ENCODE results near the gene PACS1. TPM values are rescaled to one million over a fixed set of nuclear protein-coding genes. Genes with fewer than 3 reads are reported as not detected.

PACS1 gene
- total RNA-seq, 3 donors from 2014 or later: 14.4 to 44.9 (median 18.9) TPM

GRCh38 chr11:66068923-66069714, 953 bp upstream of the PACS1 start:
- Histone ChIP-seq H3K36me3 (ENCODE audit: low read depth) (no peaks in the 10 kb centered on the region), H3K9me3 (no peaks in the 10 kb centered on the region), H3K4me3 (no peak overlapping the region), H3K4me1 (ENCODE audit: low read depth) (peaks cover 3% of the 10 kb centered on the region)
- no peak for TF ChIP-seq CTCF (IDR thresholded peaks at IDR 0.05)
- ATAC-seq (peak; percentile 27), DNase-seq (peak in 2 of 3 donors; percentile 48)
- intact Hi-C loops (cut with DNase I, micrococcal nuclease): no loop called here

- ATAC-seq (peak; percentile 40), DNase-seq (peak; percentile 39 to 79 (median 66))
- no peaks in the 10 kb centered on the region for H3K36me3 ChIP-seq (ENCODE audit: low read depth)
- intact Hi-C loops (cut with DNase I, micrococcal nuclease): no loop called here
- peaks cover 3% of the 10 kb centered on the region for H3K4me1 ChIP-seq (ENCODE audit: low read depth)
- TF ChIP-seq CTCF (IDR thresholded peaks at IDR 0.05): no peak
- no peaks in the 10 kb centered on the region for H3K9me3 ChIP-seq
- H3K4me3 ChIP-seq: peak overlapping the region; percentile 56
Measured at GRCh38 chr11:66070604-66071380, 720 bp downstream of the PACS1 start.

DNA sequence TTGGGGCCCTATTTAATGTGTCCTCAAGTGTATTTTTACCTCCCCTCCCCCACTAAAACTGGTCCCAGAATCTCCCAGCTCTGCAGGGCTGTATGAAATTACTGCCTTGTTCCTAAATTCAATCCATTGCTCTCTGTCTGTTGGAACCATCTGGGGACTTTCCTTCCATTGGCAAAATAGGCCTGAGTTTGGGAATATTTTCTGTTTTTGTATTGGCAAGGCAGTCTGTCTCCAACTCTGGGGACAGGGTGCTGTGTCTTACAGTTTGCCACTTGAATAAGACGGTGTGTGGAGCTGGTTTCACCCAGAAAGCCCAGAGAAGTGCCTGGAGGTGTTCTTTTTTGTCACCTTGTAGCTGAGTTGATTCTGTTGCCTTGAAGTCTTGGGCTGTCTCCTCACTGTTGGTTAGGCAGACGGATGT, 1.3 kb downstream of the PACS1 start:
- peaks cover 3% of the 10 kb centered on the region for H3K4me1 ChIP-seq (ENCODE audit: low read depth)
- intact Hi-C loops (cut with DNase I, micrococcal nuclease): no loop called here
- ATAC-seq (no peak), DNase-seq (no peak)
- TF ChIP-seq CTCF (IDR thresholded peaks at IDR 0.05): no peak
- H3K9me3 ChIP-seq: no peaks in the 10 kb centered on the region
- H3K36me3 ChIP-seq (ENCODE audit: low read depth): no peaks in the 10 kb centered on the region
- no peak overlapping the region for H3K4me3 ChIP-seq

DNA sequence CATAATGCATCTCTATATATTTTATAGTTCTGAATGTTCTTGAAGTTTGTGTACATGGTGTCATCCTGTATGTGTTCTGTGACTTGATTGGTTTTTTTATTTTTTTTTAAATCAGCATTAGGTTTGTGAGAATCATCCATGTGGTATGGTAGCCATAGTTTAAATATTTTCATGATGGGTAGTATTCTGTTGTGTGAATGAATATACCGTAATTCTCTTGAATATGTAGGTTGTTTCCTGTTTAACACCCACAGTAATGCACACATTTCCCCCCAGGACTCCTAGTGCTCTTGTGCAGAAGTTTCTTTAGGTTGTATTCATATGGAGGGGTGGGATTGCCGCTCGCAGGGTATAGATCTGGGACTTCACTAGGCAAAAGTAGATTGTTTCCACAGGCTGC, 2.0 kb downstream of the PACS1 start:
- no peak overlapping the region for H3K4me3 ChIP-seq
- no peak for DNase-seq
- no peaks in the 10 kb centered on the region for H3K36me3 ChIP-seq (ENCODE audit: low read depth)

GRCh38 chr11:66072518-66072917, 2.4 kb downstream of the PACS1 start:
- no peaks in the 10 kb centered on the region for H3K36me3 ChIP-seq (ENCODE audit: low read depth)
- DNase-seq (no peak), ATAC-seq (no peak)
- no peak for TF ChIP-seq CTCF (IDR thresholded peaks at IDR 0.05)
- H3K9me3 ChIP-seq: no peaks in the 10 kb centered on the region
- intact Hi-C loops (cut with DNase I, micrococcal nuclease): no loop called here
- no peak overlapping the region for H3K4me3 ChIP-seq
- peaks cover 3% of the 10 kb centered on the region for H3K4me1 ChIP-seq (ENCODE audit: low read depth)

More for the DNA sequence above, 2.0 kb downstream of the PACS1 start:
- H3K4me1 ChIP-seq (ENCODE audit: low read depth): peaks cover 3% of the 10 kb centered on the region
- no peak for ATAC-seq
- intact Hi-C loops (cut with DNase I, micrococcal nuclease): no loop called here
- H3K9me3 ChIP-seq: no peaks in the 10 kb centered on the region
- TF ChIP-seq CTCF (IDR thresholded peaks at IDR 0.05): no peak

All from mucosa of descending colon (tissue), 3 donors.